Measurements from ENCODE around the gene SGMS2. TPM values are rescaled to one million over a fixed set of nuclear protein-coding genes. Genes with fewer than 3 reads are reported as not detected.

SGMS2 gene
- total and polyA plus RNA-seq, 2 donors (not counting 1 experiment from before 2014, with no cell fraction given): 0.12 TPM; not detected in 1

GRCh38 chr4:107896158-107896645 lies 71.5 kb downstream of the SGMS2 start:
- H4K20me1 ChIP-seq (ENCODE audit: control insufficient read depth, insufficient read depth, low read length, poor library complexity, severe bottlenecking): no peaks in the 10 kb centered on the region

GRCh38 chr4:107896646-107897045 lies 71.9 kb downstream of the SGMS2 start:
- ATAC-seq (ENCODE audit: low read depth): no peak
- POLR2A ChIA-PET: no interaction called here
- Histone ChIP-seq H3K36me3 (replicated peaks in 1 of 2; ENCODE audit: control extremely low read depth in 1 of 2, control insufficient read depth in 1 of 2, extremely low read depth in 1 of 2, insufficient read depth in 2 of 2, low read length in 1 of 2) (no peaks in the 10 kb centered on the region), H3K27ac (ENCODE audit: low read length in 2 of 2) (no peak overlapping the region), H3K27me3 (replicated peaks in 1 of 4; ENCODE audit: control extremely low read depth in 1 of 4, control insufficient read depth in 3 of 4, insufficient read depth in 4 of 4, low read length in 3 of 4) (no peaks in the 10 kb centered on the region), H3K9me3 (ENCODE audit: control extremely low read depth in 1 of 3, control insufficient read depth in 2 of 3, insufficient read depth in 1 of 3, low read length in 2 of 3) (no peaks in the 10 kb centered on the region), H4K20me1 (ENCODE audit: control insufficient read depth, insufficient read depth, low read length, poor library complexity, severe bottlenecking) (no peaks in the 10 kb centered on the region), H3K4me2 (replicated peaks; ENCODE audit: low read depth, low read length, poor library complexity, severe bottlenecking) (no peak overlapping the region), H3K4me1 (ENCODE audit: control insufficient read depth in 2 of 2, insufficient read depth in 2 of 2, low read length in 2 of 2) (no peaks in the 10 kb centered on the region), H3K9ac (ENCODE audit: low read length) (no peak overlapping the region), H3K4me3 (ENCODE audit: control extremely low read depth in 1 of 5, extremely low read depth in 1 of 5, insufficient read depth in 1 of 5, low read depth in 2 of 5, low read length in 4 of 5) (no peak overlapping the region), H2AFZ (ENCODE audit: insufficient read depth, low read depth, low read length, poor library complexity, severe bottlenecking) (no peak overlapping the region), H3K79me2 (ENCODE audit: control insufficient read depth, insufficient read depth, low read length) (no peaks in the 10 kb centered on the region)
- Mint-ChIP-seq H3K4me1 (no peaks in the 10 kb centered on the region), H3K27me3 (peaks cover 24% of the 10 kb centered on the region), H3K27ac (no peak overlapping the region), H3K9me3 (ENCODE audit: insufficient read depth) (no peaks in the 10 kb centered on the region), H3K4me3 (no peak overlapping the region)
- TF ChIP-seq CTCF (IDR thresholded peaks at IDR 0.05) (no peak), EZH2 (IDR thresholded peaks at IDR 0.05; ENCODE audit: borderline replicate concordance, insufficient read depth, low read depth, low read length, poor library complexity, severe bottlenecking) (no peak)
- CTCF ChIA-PET: no interaction called here
- intact Hi-C loops (cut with micrococcal nuclease): no loop called here
- no CpG with 5 or more reads among the region's 1 CpG for WGBS (ENCODE audit: insufficient coverage)
- DNase-seq: no peak

More at GRCh38 chr4:107896158-107896645, 71.5 kb downstream of the SGMS2 start:
- Histone ChIP-seq H3K4me1 (ENCODE audit: control insufficient read depth in 2 of 2, insufficient read depth in 2 of 2, low read length in 2 of 2) (no peaks in the 10 kb centered on the region), H3K36me3 (replicated peaks in 1 of 2; ENCODE audit: control extremely low read depth in 1 of 2, control insufficient read depth in 1 of 2, extremely low read depth in 1 of 2, insufficient read depth in 2 of 2, low read length in 1 of 2) (no peaks in the 10 kb centered on the region), H3K27ac (ENCODE audit: low read length in 2 of 2) (no peak overlapping the region), H3K9me3 (ENCODE audit: control extremely low read depth in 1 of 3, control insufficient read depth in 2 of 3, insufficient read depth in 1 of 3, low read length in 2 of 3) (no peaks in the 10 kb centered on the region), H3K4me2 (replicated peaks; ENCODE audit: low read depth, low read length, poor library complexity, severe bottlenecking) (no peak overlapping the region), H3K27me3 (replicated peaks in 1 of 4; ENCODE audit: control extremely low read depth in 1 of 4, control insufficient read depth in 3 of 4, insufficient read depth in 4 of 4, low read length in 3 of 4) (no peaks in the 10 kb centered on the region), H2AFZ (ENCODE audit: insufficient read depth, low read depth, low read length, poor library complexity, severe bottlenecking) (no peak overlapping the region), H3K79me2 (ENCODE audit: control insufficient read depth, insufficient read depth, low read length) (no peaks in the 10 kb centered on the region), H3K4me3 (ENCODE audit: control extremely low read depth in 1 of 5, extremely low read depth in 1 of 5, insufficient read depth in 1 of 5, low read depth in 2 of 5, low read length in 4 of 5) (no peak overlapping the region), H3K9ac (ENCODE audit: low read length) (no peak overlapping the region)
- DNase-seq: no peak
- CTCF ChIA-PET: no interaction called here
- TF ChIP-seq EZH2 (IDR thresholded peaks at IDR 0.05; ENCODE audit: borderline replicate concordance, insufficient read depth, low read depth, low read length, poor library complexity, severe bottlenecking) (no peak), CTCF (IDR thresholded peaks at IDR 0.05) (no peak)
- WGBS (ENCODE audit: insufficient coverage): no CpG with 5 or more reads among the region's 2 CpGs
- Mint-ChIP-seq H3K9me3 (ENCODE audit: insufficient read depth) (no peaks in the 10 kb centered on the region), H3K27me3 (peaks cover 24% of the 10 kb centered on the region), H3K4me3 (no peak overlapping the region), H3K27ac (no peak overlapping the region), H3K4me1 (no peaks in the 10 kb centered on the region)
- POLR2A ChIA-PET: no interaction called here
- no peak for ATAC-seq (ENCODE audit: low read depth)
- intact Hi-C loops (cut with micrococcal nuclease): no loop called here

Measured in B cell (primary cell).